HG03342 (cell line): ENCODE results near the gene THG1L.

Experiments used
- ATAC-seq: cut with Tn5 transposase; IDR thresholded peaks from one replicate; pipeline ENCODE4 v1.9.1; 2021; ENCODE audit warnings: mild to moderate bottlenecking, moderate library complexity; ENCODE audit not compliant: unreplicated experiment

The THG1L gene

DNA sequence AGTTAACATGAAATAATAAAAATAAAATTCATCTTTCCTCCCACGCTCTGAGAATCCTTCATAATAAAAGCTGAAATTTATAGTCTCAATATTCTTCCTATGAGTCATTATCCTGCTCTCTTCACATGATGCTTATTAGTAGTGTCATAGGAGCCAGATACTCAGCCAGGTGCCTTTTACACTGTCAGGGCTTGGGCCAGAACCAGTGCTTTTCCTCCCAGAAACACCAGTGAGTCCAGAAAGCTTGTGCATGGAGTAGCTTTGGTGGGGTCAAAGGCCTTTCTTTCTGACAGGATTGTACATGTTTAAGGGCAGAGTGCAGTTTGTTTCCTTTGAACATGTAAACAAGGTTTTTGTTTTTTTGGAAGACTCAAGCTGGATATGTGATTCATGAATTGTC is 19.1 kb downstream of the THG1L start:
- no peak for ATAC-seq

DNA sequence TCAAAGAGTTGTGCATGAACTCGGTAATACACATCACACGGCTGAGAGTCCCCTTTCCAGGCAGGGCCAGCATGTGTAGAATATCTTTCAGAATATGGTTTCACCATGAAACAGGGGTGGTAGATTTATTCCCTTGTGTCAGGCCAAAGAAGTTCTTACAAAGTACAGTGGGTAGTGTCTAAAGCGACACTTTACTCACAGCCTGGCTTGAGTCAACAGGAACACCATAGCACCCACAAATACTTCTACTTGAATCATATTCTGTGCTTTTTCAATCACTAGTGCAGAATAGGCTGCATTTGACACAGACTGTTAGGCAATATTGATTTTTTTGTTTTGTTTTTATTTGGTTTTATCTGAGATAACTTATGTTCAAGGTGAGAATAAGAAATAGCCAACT is 24.9 kb downstream of the THG1L start:
- no peak for ATAC-seq

DNA sequence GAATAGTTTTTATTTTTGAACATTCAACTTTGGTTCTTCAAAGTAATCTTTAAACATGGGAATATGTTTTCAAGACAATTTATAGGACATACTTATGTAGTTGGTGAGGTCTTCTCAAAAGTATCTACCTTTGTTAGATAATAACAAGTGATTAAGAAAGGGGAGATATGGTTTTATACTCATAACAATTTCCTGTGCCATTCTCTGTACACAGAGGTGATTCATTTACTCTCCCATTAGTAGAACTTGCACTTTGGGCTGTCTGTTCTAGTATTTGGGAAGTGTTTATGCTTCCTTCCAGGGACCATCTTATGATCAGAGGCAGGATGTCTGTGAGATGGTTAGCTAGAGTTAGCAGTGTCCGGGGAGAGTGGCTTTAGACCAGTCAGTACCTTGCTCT is 27.5 kb downstream of the THG1L start:
- no peak for ATAC-seq

DNA sequence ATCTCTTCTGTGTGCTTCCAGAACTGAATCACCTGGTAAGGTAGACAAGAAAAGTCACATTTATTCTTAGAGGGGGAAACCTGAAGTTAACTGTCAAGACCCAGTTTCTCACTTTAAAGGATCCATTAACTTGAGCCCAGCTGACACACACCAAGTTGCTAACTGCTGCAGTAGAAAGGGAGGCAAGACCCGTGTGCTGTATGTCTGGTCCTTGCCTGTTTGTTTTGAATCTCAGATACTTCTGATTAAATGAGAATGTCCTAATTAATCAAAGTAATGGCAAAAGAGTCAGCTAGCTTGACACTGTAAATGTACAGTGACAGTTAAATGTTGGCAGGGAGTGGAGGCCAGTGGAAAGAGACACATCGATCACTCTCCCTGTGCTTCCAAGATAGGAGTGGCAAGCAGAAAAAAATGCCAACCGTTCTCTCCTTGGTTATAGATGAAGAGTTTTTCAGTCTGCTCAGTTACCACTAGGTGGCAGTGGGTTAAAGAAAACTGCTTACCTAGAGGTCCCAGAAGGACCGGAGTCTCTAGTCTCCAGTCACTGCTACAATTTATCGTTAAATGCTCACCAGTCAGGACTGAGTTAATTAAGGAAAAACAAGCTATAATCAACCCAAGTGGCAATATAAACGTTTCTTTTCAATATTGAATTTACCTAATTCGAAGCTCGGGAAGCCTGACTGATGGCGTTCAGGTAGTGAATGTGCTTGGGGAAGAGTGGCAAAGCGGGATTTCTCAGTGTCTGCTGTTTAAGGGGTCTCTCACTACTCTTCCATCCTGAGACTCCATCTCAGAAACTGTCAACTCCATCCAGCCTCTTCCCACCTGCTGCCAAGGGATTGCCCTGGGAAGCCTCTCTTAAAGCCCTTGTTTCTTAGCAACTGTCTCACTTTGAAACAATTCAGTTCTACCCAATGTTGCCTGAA is 30.7 kb downstream of the THG1L start:
- ATAC-seq, result peak; percentile 81

DNA sequence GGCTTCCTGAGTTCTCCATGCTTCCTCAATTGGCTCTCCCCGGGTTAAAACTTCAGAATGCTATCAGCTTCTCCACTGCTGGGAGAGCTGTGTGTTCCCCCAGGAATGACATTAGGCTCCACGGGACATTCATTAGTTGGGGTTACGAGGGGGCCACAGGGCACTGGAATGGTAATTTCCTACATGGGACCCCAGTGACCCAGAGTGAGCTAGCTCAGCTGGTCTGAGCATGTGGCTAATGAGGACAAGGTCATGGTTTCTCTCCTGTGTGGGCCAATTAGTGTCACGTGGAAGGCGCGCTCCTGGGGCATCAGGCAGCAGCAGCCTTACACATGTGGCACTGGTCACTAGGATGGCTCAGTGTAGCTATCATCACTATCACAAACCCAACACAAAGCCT is 33.3 kb downstream of the THG1L start:
- no peak for ATAC-seq

DNA sequence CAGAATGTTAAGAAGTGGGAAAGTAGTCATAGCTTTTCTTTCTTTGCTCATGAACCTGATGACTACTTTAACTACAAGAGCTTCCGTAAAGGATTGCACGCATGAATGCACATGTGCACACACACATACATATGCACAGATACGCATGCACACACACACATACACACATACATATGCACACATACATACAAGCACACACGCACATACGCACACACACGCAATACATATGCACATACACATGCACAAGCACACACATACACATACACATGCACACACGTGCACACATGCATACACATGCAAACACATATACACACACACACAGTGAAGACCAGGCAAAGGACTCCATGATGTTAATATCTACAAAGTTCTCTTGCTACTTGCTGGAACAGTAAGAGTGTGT is 35.2 kb downstream of the THG1L start:
- no peak for ATAC-seq

DNA sequence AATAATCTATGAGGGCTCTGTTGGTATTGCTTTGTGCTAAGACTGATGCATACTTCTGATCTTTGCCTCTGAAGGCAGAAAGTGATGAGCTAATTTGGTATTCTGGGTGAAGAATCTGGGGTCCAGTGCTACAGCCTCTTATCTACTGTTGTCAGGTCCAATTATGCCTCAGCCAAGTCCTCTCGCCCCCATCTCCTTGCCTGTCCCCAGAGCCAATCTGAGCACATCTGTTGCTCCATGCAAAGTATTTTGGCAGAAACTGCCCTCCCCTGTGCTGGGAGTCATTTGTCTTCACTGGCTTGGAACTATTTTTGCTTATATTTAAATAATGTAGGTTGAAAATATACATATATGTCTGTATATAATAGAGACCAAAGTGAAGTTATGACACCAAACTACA is 35.7 kb downstream of the THG1L start:
- ATAC-seq, result no peak

DNA sequence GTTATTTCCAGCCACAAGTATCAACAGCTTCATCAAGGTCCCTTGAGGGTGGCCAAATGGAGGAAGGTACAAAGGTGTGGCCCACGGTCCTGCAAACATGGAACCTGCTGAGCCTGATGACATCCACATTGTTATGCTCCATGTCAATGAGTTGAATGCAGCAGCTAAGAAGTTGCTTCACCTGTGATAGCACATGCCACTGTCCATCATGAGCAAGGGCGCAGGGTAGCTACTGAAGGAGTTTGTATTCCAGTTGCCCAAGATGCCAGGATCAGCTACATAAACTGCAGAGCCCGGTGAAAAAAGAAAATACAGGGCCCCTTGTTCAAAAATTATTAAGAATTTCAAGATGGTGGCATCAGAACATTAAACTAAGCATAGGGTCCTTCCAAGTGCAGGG is 36.5 kb downstream of the THG1L start:
- no peak for ATAC-seq

DNA sequence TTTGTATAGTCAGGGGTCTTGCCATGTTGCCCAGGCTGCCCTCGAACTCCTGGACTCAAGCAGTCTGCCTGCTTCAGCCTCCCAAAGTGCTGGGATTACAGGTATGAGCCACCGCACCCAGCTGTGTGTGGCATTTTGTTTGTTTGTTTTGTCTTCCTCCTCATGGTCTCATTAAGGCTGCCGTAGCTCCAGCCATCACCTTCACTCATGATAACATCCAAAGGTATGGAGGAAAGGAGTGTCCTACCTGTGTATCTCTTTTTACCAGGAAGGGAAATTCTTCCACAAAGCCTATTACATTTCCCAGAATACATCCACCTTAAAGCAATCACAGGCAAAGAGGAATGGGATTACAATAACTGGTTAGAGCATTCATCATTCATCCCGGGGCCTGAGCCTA is 39.4 kb downstream of the THG1L start:
- ATAC-seq, result no peak

DNA sequence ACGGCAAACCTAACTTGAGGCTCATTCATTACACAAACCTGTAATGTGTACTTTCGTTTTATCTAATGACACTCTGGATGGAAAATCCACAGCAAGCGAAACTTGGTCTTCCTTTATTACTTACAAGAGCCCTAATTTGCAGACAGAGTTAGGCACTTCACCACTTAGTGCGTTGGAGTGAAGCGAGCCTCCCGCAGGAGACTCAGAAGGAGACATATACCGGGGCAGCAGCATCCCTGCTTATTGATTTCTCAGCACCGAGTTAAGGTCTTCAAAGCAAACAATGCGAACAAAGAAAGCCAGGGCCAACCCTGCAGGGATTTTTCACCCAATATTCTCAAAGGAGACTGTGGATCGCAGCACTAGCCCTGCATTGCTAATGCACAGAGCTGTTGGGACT is 40.9 kb downstream of the THG1L start:
- no peak for ATAC-seq

DNA sequence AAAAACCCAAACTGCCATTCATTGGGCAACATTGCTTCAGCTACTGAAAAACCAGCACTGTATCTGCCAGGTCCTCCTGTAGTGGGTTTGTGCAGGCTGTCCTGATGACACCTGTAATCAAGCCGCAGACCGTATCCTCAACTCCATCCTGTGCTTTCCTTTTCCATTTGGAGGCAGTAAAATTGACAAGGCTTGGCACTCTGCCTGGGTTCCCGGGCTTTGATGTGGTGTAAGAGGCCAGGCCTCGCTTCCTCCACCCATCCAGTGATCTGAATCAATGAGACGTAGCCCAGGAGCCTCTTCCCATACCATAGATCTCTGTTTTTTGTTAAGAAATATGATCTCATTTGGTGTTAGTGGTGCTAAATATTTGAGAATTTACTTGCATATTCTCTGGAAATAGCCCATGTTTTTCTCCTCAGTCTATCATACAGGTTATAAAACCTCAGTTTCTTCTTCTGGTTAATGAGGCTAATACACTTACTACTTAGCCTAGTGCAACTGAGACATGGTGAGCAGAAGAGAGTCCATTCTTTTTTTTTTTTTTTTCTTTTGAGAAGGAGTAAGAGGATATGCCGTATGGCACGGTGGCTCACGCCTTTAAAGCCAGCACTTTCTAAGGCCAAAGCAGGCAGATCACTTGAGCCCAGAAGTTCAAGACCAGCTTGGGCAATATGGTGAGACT is 47.0 kb downstream of the THG1L start:
- ATAC-seq, result no peak

DNA sequence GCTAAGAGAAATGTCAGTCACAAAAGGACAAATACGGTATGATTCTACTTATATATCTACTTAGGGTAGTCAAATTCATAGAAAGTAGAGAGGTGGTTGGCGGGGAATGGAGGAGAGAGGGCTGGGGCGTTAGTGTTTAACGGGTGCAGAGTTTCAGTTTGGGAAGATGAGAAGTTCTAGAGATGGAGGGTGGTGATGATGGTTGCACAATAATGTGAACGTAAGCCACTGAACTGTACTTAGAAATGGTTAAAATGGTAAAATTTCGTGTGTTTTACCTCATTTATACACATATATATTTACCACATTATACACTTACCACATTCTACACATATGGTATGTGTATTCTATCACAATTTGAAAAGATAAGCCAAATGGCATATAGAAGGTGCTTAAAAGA is 48.0 kb downstream of the THG1L start:
- no peak for ATAC-seq

DNA sequence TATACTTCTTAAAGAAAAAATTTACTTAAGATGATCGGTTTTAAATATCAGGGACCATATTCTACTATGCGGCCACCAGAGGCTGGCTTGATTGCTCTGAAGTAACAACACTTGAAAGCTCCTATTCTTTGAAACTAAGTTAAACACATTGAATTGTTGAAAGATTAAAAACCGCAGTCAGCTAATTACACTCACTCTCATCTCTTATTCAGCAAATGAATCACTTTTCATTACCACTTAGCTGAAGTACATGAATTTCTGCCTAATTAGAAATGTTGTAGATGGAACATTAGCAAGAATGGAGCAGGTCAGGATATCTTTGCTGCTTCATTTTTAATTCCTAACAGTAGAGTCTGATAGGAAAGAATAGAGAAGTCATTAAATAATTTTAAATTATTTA is 54.6 kb downstream of the THG1L start:
- ATAC-seq, result no peak
